Measurements from ENCODE around the gene PRSS16.
"Not testable (repeated sequence)": the region's sequence is repeated elsewhere in the genome, so short reads cannot be mapped to it uniquely, and the experiment has no call there.

Gene PRSS16

DNA sequence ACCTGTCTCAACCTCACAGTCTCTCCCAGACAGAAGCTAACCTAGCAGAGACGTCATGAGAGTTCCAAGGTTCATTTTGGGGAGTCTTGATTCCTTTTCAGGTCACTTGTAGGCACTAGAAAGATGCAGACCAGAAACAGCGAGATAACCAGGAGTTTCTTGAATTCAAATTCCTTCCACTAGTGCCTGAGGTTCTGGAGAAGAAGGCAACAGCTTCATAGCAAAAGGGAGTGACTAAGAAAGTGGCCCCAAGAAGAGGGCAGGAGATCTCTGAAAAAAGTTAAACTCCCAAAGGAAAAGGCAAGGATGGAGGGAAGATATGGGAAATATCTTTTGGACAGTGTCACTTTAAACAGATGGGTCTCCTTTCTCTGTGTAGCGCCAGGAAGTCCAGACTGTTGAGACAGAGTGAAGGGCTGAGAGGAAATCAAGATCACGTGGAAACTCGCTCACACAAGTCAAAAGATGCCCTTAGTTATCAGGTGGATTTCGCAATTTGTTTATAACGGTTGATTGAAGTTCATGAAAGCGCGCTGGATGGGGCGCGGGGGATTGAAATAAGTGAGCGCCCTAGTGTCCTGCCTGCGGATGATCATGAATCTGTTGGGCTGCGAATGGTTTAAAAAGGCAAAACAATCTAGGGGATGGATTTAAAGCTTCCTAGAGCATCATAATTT lies 4.8 kb upstream of the PRSS16 start:
- DNase-seq (ENCODE audit: low read depth, low spot score): no peak

DNA sequence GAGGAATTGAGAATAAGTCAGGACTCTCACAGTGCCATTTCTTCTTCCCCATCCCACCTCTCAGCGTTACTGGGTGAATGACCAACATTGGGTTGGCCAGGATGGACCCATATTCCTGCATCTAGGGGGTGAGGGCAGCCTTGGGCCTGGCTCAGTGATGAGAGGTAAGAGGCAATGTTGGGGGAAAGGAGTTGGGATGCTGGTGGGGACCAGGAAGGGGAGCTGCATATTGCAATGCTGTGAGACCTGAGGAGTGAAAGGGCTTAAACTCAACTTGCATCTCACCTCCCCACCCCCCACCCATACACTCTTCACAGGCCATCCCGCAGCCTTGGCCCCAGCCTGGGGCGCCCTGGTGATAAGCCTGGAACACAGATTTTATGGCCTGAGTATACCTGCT lies 1.3 kb downstream of the PRSS16 start:
- DNase-seq (ENCODE audit: low read depth, low spot score): no peak

DNA sequence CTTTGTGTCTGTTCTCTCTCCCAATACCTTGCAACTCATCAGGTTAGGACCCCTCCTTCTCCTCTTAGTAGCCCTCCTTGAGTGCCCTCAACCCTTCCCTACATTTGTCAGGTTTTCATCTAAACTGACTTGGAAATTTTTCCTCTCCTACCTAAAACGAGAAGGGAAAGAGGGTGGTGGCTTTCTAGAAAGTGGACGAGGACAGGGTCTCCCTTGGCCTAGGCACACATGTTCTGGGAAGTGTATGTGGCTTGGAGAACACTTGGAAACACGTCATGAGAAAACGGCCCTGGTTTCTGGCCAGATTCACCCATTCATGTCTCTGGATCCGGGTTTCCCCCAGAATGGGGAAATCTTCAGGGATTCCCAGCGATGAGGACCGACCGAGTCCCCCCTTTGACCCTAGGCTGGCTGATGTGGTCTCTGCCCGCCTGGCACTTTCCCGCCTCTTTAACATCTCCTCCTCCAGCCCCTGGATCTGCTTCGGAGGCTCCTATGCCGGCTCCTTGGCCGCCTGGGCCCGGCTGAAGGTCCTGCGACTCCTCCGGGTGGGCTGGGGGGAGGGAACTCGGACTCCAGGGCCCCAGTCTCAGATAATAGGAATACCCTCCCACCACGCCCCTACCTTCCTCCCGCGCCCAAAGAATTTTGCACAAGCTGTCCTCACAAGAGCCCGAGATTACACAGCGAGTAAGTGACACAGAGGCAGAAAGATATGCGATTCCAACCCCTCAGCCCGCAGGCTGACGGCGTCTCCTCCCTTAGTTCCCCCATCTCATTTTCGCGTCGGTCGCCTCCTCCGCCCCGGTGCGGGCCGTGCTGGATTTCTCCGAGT lies 3.0 kb downstream of the PRSS16 start:
- DNase-seq (ENCODE audit: low read depth, low spot score): no peak

DNA sequence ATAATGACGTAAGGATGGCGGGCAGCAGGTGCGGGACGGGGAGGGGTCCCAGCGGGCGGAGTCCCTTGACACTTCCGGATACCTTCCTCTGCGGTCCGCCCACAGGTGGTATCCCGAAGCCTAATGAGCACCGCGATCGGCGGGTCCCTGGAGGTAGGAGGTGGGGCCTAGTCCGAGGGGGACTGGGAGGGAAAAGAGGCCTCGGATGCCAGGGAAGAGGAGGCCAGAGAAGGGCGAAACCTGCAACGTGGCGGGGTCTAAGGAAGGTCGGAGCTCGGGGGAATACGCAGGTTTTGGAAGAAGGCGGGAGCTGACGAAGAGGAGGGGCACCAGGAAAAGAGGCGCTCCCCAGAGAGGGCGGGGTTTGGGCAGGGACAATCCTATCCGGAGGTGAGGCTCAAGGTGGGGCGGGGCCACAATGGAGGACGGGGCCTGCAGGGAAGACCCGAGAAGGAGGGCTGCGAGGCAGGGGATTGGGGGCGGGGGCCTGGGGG lies 3.7 kb downstream of the PRSS16 start:
- DNase-seq (ENCODE audit: low read depth, low spot score): no peak

DNA sequence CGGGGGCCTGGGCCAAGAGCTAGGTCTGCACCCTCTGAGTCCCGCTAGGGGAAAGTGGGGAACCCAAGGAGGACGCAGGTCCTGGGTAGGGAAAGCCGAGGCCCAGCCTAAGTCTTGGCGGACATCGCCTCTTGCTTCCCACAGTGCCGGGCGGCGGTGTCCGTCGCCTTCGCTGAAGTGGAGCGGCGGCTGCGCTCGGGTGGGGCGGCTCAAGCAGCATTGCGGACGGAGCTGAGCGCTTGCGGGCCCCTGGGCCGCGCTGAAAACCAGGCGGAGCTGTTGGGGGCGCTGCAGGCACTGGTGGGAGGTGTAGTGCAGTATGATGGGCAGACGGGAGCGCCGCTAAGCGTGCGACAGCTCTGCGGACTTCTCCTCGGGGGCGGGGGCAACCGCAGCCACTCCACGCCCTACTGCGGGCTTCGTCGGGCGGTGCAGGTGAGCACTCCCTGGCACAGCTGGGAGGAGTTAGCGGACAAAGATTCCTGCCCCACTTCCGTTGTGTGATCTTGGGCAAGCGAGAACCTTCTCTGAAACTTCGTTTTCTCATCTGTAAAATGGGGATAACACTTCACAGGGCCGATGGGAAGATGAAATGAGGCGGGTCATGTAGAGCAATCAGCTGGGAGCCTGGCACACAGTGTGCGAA lies 4.2 kb downstream of the PRSS16 start:
- no peak for DNase-seq (ENCODE audit: low read depth, low spot score)

DNA sequence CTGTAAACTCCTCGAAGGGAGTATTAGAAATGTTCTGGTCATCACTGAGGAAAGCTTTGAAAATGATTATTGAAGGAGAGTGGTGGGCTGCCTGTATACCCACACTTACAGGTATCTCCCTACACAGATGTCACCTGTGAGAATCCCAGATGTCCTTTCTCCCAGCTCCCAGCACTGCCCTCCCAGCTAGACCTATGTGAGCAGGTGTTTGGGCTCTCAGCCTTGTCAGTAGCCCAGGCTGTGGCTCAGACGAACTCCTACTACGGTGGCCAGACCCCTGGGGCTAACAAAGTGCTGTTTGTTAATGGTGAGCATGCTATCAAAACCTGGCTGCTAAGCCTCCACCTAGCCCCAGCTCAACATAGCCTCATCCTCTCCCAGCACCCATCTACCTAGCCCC lies 7.1 kb downstream of the PRSS16 start:
- no peak for DNase-seq (ENCODE audit: low read depth, low spot score)

DNA sequence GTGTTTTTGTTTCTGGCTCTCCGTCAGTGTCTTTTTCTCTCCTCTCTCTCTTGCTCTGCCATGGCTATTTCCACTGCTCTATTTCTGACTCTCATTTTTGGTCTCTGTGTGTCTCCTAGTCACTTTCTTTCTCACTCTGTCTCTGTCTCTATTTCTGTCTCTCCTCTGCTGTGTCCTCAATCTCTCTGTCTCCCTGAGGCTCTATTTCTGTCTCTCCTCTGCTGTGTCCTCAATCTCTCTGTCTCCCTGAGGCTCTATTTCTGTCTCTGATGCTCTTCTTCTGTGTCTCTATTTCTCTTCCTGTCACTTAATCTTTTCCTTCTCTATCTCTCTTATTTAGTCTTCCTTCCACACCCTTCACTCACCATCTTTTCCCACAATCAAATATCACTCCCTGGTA lies 8.4 kb downstream of the PRSS16 start:
- no peak for DNase-seq (ENCODE audit: low read depth, low spot score)

DNA sequence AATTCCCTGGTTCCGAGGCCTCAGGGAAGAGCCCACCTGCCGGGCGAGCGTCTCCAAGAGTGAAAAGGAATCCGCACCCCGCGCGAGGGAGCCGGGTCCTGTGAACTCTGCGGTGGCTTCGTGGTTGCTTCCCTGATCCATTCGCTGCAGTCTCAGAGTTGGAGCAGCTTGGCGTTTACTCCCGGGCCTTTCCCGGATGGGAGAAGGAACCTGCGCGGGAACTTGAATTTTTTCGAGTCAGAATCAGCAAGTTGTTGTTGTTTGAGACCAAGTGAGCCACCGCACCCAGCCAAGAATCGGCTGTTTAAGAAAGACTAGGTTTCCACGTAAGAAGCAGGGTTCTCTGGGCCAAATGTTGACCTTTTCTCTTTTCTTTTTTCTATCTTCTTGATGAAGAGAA lies 12.9 kb downstream of the PRSS16 start:
- no peak for DNase-seq (ENCODE audit: low read depth, low spot score)

DNA sequence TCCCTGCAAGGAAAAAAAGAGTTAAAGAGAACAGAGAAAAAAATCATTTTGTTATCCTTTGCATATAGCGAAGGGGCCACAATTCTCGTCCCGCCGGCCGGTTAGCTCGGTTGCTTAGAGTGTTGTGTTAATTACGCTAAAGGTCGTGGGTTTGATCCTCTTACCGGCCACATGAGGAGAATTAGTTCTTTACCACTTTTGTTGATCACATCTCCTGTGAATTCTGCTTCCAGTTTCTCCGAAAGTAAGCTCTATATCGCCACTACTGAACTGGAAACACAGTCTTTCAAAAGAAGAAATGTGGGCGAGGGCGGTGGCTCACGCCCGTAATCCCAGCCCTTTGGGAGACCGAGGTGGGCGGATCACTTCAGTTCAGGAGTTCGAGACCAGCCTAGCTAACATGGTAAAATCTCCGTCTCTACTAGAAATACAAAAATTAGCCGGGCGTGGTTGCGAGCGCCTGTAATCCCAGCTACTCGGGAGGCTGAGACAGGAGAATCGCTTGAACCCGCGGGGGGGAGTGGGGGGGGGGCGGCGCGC lies 13.4 kb downstream of the PRSS16 start:
- DNase-seq (ENCODE audit: low read depth, low spot score): no peak

DNA sequence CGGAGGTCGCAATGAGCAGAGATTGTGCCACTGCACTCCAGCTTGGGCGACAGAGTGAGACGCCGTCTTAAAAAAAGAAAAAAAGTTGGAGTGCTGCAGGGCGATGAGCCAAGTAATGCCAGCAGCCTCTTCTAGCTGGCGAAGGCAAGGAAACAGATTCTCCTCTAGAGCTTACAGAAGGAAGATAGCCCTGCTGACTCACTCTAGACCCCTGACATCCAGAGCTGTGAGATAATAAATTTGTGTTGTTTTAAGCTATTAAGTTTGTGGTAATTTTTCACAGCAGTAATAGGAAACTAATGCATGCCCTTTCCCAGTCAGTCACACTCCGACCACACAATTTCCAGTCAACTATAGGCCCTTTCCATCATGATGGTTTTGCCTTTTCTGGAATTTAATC lies 16.4 kb downstream of the PRSS16 start:
- no peak for DNase-seq (ENCODE audit: low read depth, low spot score)

DNA sequence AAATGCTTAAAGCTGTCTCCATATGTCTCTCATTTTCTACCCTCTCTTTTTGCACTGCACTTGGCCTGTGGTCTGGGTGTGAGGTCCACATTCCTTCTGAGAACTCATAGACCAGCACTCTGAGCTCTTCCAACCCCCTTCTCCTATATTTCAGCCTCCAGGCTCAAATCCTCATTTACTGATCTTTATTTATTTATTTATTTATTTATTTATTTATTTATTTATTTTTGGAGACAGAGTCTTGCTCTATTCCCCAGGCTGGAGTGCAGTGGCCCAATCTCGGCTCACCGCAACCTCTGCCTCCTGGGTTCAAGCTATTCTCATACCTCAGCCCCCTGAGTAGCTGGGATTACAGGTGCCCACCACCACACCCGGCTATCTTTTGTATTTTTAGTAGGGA lies 19.5 kb downstream of the PRSS16 start:
- not testable (repeated sequence) for DNase-seq (ENCODE audit: low read depth, low spot score)

DNA sequence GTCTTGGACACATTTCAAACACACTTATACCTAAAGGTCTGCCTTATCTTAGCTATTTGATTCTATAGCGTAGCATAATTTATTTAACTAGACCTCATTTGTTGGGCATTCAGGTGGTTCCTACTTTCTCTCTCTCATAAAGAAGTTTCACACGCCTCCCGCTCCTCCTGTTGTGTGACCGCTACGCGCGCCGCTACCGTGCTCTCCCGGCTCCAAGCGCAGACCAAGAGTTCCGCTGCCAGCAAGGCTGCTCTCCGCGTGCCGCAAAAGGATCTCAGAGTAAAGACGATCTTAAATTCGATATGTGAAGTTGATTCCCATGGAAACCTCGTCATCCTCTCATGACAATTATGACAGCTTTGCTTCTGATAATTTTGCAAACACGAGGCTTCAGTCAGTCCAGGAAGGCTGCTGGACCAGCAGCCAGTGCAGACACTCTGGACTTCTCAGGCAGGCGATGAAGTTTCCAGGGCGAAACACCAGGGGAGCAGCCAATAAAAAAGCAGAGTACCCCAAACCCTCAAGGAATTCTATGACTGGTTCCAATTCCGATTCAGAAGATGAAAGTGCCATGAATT lies 20.4 kb downstream of the PRSS16 start:
- no peak for DNase-seq (ENCODE audit: low read depth, low spot score)

DNA sequence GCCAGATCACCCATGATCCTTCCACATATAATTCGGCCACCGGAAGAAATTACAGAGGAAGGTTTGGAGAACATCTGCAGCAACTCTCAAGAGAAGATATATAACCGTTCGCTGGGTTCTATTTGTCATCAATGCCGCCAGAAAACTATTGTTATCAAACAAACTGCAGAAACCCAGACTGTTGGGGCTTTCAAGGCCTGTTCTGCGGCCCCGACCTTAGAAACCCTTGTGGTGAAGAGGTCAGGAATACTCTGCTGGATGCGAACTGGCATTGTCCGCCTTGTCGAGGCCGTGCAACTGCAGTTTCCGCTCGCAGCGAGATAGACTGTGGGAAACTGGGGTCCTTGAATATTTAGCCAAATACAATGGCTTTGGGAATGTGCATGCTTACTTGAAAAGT lies 21.3 kb downstream of the PRSS16 start:
- no peak for DNase-seq (ENCODE audit: low read depth, low spot score)

DNA sequence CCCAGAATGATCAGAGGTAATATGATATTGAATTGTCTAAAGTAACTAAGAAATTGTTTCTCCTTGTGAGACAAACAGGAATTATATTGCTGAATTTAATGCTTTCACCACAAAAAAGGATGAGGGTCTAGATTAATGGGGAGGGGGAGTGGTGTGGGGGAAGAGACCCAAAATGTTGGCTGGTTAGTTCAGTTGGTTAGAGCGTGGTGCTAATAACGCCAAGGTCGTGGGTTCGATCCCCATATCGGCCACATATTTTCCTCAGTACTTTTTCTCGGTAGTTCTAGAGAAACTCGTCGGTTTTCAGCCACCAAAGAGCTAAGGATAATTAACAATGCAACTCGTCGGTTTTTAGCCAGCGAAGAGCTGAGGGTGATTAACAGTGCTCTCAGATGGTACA lies 26.3 kb downstream of the PRSS16 start:
- DNase-seq (ENCODE audit: low read depth, low spot score): no peak

DNA sequence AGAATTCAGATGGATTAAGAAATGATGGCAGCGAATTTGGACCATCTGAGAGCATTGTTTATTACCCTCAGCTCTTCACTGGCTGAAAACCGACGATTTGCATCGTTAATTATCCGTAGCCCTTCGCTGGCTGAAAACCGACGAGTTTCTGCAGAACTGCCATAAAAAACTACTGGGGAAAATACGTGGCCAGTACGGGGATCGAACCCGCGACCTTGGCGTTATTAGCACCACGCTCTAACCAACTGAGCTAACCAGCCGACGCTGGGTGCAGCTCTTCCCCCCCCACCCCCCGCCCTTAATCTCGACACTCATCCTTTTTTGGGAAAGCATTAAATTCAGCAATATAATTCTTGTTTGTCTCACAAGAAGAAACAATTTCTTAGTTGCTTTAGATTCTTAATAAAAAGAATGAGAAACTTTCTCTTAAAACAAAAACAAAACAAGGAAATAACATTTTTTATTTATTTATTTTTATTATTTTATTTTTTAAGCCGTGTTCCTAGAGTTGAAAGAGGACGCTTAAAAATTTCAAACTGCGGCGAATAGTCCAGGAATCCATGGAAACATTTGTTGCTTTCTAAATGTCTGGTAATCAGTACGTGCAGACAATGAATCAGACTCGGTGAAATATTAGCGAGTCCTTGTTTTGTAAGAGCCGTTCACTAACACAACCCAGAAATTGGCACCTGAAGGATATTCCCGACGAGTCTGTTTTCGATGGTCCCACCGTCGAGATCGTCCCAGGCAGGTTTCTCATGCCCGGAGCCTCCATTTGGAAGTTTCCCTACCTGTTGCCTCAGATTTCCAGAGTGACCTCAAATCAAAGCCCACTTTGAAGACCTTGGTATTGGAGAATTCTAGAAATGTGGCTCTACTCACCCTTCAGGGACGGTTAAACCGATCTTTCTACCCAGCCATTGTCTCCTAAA lies 27.8 kb downstream of the PRSS16 start:
- DNase-seq (ENCODE audit: low read depth, low spot score): no peak

DNA sequence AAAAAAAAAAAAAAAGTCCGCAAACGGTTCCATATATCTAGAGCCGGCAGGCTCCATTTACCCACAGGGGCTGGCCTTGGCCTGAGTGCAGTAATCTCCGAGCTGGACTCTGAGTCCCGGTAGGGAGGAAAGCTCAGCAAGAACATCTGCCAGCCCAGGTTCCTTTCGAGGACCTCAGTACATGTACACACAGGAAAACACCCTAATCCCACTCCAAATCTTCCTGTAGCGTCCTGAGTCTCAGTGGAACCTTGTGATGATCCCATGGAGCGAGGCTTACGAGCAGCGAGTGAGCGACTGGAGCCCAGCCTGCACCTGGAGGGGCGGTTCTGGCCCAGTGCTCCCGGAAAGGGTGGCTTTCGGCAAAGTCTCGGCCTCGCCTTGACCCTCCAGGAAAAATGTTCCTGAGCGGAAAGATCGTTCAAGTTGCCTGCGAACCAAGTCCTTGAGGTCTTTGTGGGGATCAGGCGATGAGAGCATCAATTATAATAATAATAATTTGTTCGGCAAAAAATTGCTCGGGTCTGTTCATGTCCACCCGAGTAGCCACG lies 32.1 kb downstream of the PRSS16 start:
- DNase-seq (ENCODE audit: low read depth, low spot score): no peak

DNA sequence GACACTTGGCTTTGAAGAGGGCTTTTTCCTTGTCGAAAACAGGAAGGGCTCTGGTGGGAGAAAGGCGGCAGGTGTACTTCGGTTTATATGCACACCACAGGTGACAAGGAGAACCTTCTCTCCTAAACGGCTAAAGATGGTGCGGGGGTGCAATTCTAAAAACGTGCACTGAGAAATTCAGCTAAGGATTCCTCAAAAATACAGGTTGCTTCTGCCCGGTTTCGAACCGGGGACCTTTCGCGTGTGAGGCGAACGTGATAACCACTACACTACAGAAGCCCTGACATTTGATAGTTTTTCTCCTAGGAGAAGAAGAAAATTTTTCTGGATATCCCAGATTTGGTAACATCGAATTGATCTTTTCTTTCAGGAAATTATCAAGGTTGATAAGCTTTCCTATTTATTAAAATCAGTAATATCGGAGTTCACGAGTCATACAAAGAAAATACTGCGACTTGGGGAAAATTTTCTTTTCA lies 32.6 kb downstream of the PRSS16 start:
- no peak for DNase-seq (ENCODE audit: low read depth, low spot score)

DNA sequence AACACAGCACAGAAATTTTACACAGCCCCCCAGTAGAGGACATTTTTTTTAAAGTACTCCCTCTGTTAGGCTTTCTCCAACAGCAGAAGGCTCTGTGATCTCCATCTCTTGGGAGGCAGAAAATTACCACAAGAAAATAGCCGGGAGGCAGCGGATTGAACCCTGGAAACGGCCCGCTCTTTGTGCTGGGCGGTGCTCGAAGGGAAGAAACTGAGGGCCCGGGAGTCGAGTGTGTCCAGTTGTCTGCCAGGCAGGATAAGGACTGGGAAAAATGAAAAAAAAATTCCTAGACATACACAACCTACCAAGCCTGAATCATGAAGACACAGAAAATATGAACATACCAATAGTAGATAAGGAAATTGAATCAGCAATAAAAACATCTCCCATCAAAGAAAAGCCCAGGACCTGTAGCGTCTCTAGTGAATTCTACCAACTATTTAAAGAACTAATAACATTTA lies 33.1 kb downstream of the PRSS16 start:
- no peak for DNase-seq (ENCODE audit: low read depth, low spot score)

DNA sequence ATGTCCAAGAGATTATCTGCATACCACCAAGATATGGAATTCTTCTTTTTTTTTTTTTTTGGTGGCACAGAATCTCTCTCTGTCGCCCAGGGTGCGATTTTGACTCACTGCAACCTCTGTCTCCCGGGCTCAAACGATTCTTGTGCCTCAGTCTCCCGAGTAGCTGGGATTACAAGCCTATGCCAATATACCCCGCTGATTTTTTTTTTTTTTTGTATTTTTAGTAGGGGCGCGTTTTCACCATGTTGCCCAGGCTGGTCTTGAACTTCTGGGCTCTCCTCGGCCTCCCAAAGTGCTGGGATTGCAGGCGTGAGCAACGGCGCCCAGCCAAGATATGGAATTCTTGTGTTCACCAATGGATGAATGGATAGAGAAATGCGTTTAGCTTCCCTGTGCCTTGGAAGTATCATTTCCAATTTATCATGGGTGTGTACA lies 33.6 kb downstream of the PRSS16 start:
- DNase-seq (ENCODE audit: low read depth, low spot score): no peak

DNA sequence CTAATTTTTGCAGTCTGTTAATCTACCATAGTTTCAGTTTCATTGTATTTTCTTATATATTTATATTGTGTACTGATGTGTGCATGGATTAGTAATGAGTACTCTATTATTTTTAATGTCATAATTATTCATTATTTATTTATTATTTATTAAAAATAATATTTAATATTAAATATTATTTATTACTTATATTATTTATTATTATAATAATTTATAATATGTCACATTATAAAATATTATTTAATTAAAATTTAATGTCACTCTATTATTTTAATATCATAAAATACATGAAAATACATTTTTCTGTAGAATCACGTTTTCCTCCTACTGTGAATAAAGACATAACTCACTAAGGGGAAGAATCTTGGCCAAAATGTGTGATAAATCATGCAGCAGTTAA lies 34.1 kb downstream of the PRSS16 start:
- no peak for DNase-seq (ENCODE audit: low read depth, low spot score)

Data from brain pericyte (primary cell).